GM12872 (cell line): ENCODE measurements around the gene LBHD2.

Experiments used
- CTCF ChIP-seq: IDR thresholded peaks from 3 replicates; pipeline ENCODE4 v1.5.1; 2011; ENCODE audit warnings: low read depth, mild to moderate bottlenecking, low read length, moderate library complexity; ENCODE audit not compliant: insufficient read depth

LBHD2 gene

DNA sequence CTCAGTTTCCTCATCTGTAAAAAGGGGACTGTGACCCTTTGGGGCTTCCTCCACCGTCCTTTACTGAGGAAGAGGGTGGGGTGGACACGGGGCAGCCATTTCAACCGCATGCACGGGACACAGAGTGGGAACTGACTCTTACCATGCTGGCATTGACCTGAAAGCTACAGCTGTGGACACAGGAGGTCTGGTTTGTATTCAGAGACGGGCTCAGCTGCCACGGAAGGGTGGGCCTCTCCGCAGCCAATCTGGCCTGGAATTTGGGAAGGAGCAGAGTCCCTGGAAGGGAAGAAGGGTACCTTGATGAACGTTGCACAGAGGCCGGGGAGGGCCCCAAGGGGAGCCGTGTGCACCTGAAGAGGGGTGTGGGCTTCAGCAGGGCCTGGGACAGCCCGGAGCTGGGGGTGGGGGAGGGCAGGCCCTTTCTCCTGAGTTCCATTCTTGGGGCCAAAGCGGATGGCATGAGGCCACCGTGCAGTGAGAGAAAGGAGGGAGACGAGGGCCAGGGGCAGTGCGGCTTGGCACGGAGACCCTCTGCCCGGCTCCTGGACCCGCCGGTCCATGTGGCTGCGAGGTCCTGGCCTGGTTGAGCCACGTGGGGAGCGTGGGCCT, 53.8 kb downstream of the LBHD2 start:
- TF ChIP-seq CTCF = no peak

DNA sequence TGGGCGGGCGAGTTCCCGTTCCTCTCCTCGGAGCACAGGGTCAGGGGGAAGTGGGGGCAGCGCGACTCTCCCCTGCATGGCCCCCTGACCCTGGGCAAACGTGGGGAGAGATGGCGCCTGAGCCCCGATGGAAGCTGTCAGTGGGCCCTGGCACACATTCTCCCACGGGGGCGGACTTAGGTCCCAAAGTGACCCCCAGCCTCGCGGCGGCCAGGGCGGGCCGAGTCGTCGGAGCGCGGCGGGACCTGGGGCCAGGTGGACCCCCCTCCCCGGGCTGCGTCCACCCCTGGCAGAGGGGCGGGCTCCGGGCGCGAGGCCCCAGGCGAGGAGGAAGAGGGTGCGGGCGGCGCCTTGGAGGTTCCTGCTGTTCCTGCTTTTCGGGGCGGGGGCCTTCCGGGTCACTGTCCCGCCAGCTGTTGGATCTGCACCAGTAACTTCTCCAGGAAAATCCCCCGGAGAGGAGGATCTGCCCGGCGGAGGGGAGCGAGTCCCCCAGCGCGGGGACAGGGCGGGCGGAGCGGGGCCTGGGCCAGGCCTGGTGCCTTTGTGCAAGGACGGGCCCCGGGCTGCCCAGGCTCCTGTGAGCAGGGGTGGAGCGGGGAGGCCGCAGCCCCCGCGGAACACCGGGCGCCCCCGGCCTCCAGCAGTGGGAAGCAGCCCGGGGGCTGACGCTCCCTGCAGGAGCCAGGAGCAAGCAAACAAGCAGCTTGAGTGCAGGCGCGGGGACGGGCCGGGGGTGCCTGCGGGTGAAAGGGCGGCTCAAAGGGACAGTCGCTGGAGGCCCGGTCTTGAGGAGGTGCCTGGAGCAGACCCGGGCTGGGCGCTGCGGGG, 54.5 kb downstream of the LBHD2 start:
- TF ChIP-seq CTCF = no peak

DNA sequence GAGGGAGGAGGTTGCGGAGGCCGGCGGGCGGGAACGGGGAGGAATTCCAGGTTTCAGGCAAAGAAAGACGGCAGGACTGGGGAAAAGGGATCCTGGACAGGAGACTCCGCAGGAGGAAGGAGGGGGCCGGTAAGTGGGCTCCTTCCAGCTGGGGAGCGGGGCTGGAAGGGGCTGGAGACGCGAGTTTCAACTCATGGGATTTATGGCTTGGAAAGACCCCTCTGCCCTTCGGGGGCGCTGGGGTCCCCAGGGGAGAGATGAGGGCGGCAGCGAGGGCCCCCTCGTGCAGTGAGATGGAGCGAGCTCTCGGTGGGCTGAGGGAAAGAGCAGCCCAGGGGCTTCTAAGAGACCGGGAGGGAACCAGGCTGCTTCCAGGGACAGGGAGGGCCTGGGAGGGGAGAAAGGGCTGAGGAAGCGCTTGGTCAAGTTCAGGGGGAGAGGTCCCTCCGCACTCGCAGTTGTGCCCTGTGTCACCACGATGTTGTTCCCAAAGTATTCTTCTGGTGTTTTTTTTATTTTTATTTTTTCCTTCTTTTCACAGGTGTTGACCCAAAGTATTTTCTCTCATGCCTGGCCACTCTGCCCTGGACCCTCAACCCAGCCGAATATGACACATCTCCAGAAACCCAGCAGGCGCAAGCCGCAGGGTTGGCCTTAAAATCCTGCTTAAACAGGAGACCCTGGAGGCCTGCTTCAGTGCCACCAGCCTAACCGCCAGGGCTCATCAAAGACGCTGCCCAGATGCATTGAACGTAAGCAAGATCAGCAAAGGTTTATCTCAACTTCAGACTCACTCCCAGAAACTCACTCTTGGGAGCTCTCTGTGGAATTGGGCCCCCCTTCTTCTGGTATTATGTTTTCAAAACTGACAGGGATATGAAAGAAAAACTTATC, 55.4 kb downstream of the LBHD2 start:
- TF ChIP-seq CTCF = no peak
